ENCODE data around the gene CIP2A. TPM values are rescaled to one million over a fixed set of nuclear protein-coding genes. Genes with fewer than 3 reads are reported as not detected.

The CIP2A gene
- total and polyA plus RNA-seq, 2 of the 8 experiments (the other 6 are each of a cell fraction or from before 2014, with no cell fraction given) = 11.9 to 38.0 TPM

DNA sequence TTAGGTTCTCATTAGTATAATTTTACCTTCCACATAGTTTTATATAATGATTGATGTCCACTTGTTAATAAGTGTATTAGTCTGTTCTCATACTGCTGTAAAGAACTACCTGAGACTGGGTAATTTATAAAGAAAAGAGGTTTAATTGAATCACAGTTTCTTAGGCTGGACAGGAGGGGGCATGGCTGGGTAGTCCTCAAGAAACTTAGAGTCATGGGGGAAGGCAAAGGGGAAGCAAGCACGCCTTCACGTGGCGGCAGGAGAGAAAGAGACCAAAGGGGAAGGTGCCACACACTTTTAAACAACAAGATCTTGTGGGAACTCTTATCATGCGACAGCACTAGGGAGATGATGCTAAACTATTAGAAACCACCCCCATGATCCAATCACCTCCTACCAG, 19.5 kb upstream of the CIP2A start:
- no peak overlapping the region for H2AK5ac ChIP-seq (ENCODE audit: low read depth, low read length)
- H3K79me1 ChIP-seq (ENCODE audit: low read depth, low read length) = no peaks in the 10 kb centered on the region
- FAIRE-seq (peak; percentile 73), DNase-seq (ENCODE audit: low read depth in 1 of 2, low spot score in 2 of 2) (peak in 1 of 2 experiments; percentile 33)
- no peak overlapping the region for H2BK120ac ChIP-seq (replicated peaks; ENCODE audit: low read depth, low read length)
- H2BK20ac ChIP-seq (ENCODE audit: low read length) = no peak overlapping the region
- no peak overlapping the region for H4K5ac ChIP-seq (ENCODE audit: insufficient read length, low read depth, low read length)
- H2BK12ac ChIP-seq (ENCODE audit: low read depth, low read length) = no peak overlapping the region
- H3K4me3 ChIP-seq (ENCODE audit: extremely low read depth in 1 of 4, insufficient read depth in 2 of 4, low read depth in 3 of 4, low read length in 4 of 4) = no peak overlapping the region
- no peak overlapping the region for H3K23ac ChIP-seq (ENCODE audit: insufficient read length)
- H3K4me1 ChIP-seq (replicated peaks in 1 of 4; ENCODE audit: control insufficient read depth in 3 of 4, insufficient read depth in 4 of 4, low read length in 3 of 4) = peaks cover 0 to 3% (median under 1%) of the 10 kb centered on the region in 4 experiments; a peak in 2 of 7 replicates
- H3K27me3 ChIP-seq (replicated peaks in 1 of 4; ENCODE audit: control insufficient read depth in 3 of 4, extremely low read depth in 1 of 4, insufficient read depth in 3 of 4, low read length in 3 of 4) = no peaks in the 10 kb centered on the region
- H3K18ac ChIP-seq (ENCODE audit: extremely low read depth, low read length) = no peak overlapping the region
- no peak overlapping the region for H3K4me2 ChIP-seq (ENCODE audit: insufficient read depth in 1 of 2, low read depth in 2 of 2, low read length in 2 of 2)
- H3K79me2 ChIP-seq (ENCODE audit: control insufficient read depth in 1 of 2, insufficient read depth in 2 of 2, low read length in 2 of 2) = peaks cover 0 to 6% of the 10 kb centered on the region in 2 experiments; a peak in 1 of 4 replicates
- CTCF ChIA-PET (ENCODE audit: partially characterized antibody) = no interaction called here
- H3K27ac ChIP-seq (ENCODE audit: low read depth, low read length) = no peak overlapping the region
- H3K23me2 ChIP-seq (ENCODE audit: low read depth, low read length) = no peaks in the 10 kb centered on the region
- H3K9ac ChIP-seq (replicated peaks in 1 of 4; ENCODE audit: extremely low read depth in 1 of 4, low read depth in 3 of 4, low read length in 3 of 4) = no peak overlapping the region
- no peak overlapping the region for H3K14ac ChIP-seq (ENCODE audit: insufficient read length)
- H4K8ac ChIP-seq (ENCODE audit: extremely low read depth, insufficient read depth, low read length) = no peak overlapping the region
- WGBS, 2 experiments (ENCODE audit: extremely low coverage in 1 of 2, insufficient coverage in 1 of 2, insufficient read length in 1 of 2, insufficient replicate concordance in 2 of 2, low coverage in 1 of 2, low lambda C conversion rate in 2 of 2, missing lambda C conversion rate in 1 of 2) = 53% methylated on average over 4 of the region's 4 CpGs; no CpG with 5 or more reads in 1 of the 2 experiments
- H3K36me3 ChIP-seq (ENCODE audit: control insufficient read depth in 2 of 4, insufficient read depth in 4 of 4, low read length in 3 of 4) = peaks cover 0 to 7% (median 0%) of the 10 kb centered on the region in 4 experiments; a peak in 2 of 8 replicates
- H3K4ac ChIP-seq (replicated peaks; ENCODE audit: insufficient read length, low read depth, low read length) = no peak overlapping the region
- no peaks in the 10 kb centered on the region for H4K20me1 ChIP-seq (replicated peaks in 1 of 2; ENCODE audit: control insufficient read depth in 1 of 2, insufficient read depth in 2 of 2, low read length in 2 of 2)
- POLR2A ChIA-PET (ENCODE audit: partially characterized antibody) = no interaction called here
- H2BK15ac ChIP-seq (ENCODE audit: low read length) = no peak overlapping the region
- H4K91ac ChIP-seq (replicated peaks; ENCODE audit: insufficient read length, low read length) = no peak overlapping the region
- H2BK5ac ChIP-seq (ENCODE audit: low read depth, low read length) = no peak overlapping the region
- no peak overlapping the region for H2AFZ ChIP-seq (ENCODE audit: low read length)
- H3K56ac ChIP-seq (replicated peaks; ENCODE audit: insufficient read length, low read depth, low read length) = no peak overlapping the region
- H3K9me3 ChIP-seq (ENCODE audit: insufficient read depth in 2 of 2, low read depth in 1 of 2, low read length in 1 of 2) = no peaks in the 10 kb centered on the region
- 0 out of 2 replicates have a peak, but pooled peaks have one; percentile 25 for TF ChIP-seq YY1 (IDR thresholded peaks at IDR 0.05; ENCODE audit: low read depth, low read length)
- TF ChIP-seq CHD1 (IDR thresholded peaks at IDR 0.05; ENCODE audit: low read depth, low read length) = no peak
- no peak for TF ChIP-seq TAF7 (optimal IDR thresholded peaks at IDR 0.05; ENCODE audit: borderline replicate concordance, low read depth, low read length)
- no peak for TF ChIP-seq ASH2L (IDR thresholded peaks at IDR 0.05; ENCODE audit: low read length)
- TF ChIP-seq PHF8 (conservative IDR thresholded peaks at IDR 0.05; ENCODE audit: low read depth, low read length) = no peak
- no peak for TF ChIP-seq RXRA (IDR thresholded peaks at IDR 0.05; ENCODE audit: insufficient read depth, low read depth, low read length)
- TF ChIP-seq SP4 (IDR thresholded peaks at IDR 0.05; ENCODE audit: low read length) = no peak
- TF ChIP-seq NANOG (IDR thresholded peaks at IDR 0.05; ENCODE audit: insufficient read depth, low read depth, low read length, poor library complexity, severe bottlenecking) = no peak
- TF ChIP-seq, protein P1, sequence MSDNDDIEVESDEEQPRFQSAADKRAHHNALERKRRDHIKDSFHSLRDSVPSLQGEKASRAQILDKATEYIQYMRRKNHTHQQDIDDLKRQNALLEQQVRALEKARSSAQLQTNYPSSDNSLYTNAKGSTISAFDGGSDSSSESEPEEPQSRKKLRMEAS (IDR thresholded peaks at IDR 0.05) = peak; percentile 76
- TF ChIP-seq SP2 (IDR thresholded peaks at IDR 0.05; ENCODE audit: low read length) = no peak
- no peak for TF ChIP-seq BCL11A (IDR thresholded peaks at IDR 0.05; ENCODE audit: low read depth in 2 of 2, low read length in 2 of 2)
- TF ChIP-seq POLR2A (IDR thresholded peaks at IDR 0.05; ENCODE audit: control extremely low read depth in 1 of 2, low read depth in 2 of 2, low read length in 2 of 2) = no peak
- no peak for TF ChIP-seq TAF1 (IDR thresholded peaks at IDR 0.05; ENCODE audit: low read depth, low read length)
- no peak for TF ChIP-seq GABPA (IDR thresholded peaks at IDR 0.05; ENCODE audit: borderline replicate concordance, insufficient read depth, low read length)
- TF ChIP-seq JUN (IDR thresholded peaks at IDR 0.05; ENCODE audit: low read depth, low read length) = no peak
- no peak for TF ChIP-seq POU5F1 (IDR thresholded peaks at IDR 0.05; ENCODE audit: low read depth, low read length)
